Measurements from ENCODE around the gene ZNF592. TPM values are rescaled to one million over a fixed set of nuclear protein-coding genes. Genes with fewer than 3 reads are reported as not detected.

ZNF592 gene
- total and polyA plus RNA-seq, 9 of the 15 experiments (the other 6 are each of a cell fraction or from before 2014, with no cell fraction given) = 0.88 to 23.8 (median 7.4) TPM

- no peak for TF ChIP-seq ZNF407 (IDR thresholded peaks at IDR 0.05; ENCODE audit: low read depth)
- no peak for TF ChIP-seq ZNF589 (CRISPR knock-in tag; IDR thresholded peaks at IDR 0.05; ENCODE audit: low read depth)
- no peak for TF ChIP-seq TCF7 (IDR thresholded peaks at IDR 0.05; ENCODE audit: borderline replicate concordance)
- no peak for TF ChIP-seq RCOR1 (IDR thresholded peaks at IDR 0.05; ENCODE audit: borderline replicate concordance in 1 of 2, low read depth in 2 of 2, low read length in 2 of 2)
- TF ChIP-seq POLR2G (IDR thresholded peaks at IDR 0.05; ENCODE audit: low read depth, low read length) = peak; percentile 66
- TF ChIP-seq JUND (IDR thresholded peaks at IDR 0.05; ENCODE audit: borderline replicate concordance, low read depth, low read length) = no peak
- TF ChIP-seq JUND (tag; IDR thresholded peaks at IDR 0.05; ENCODE audit: borderline replicate concordance, low read depth, low read length) = no peak
- TF ChIP-seq ZNF224 (CRISPR knock-in tag; IDR thresholded peaks at IDR 0.05) = no peak
- TF ChIP-seq STAT6 (CRISPR knock-in tag; IDR thresholded peaks at IDR 0.05) = 0 out of 2 replicates have a peak, but pooled peaks have one; percentile 61
- TF ChIP-seq ZNF41 (CRISPR knock-in tag; conservative IDR thresholded peaks at IDR 0.05) = no peak
- TF ChIP-seq POU5F1 (IDR thresholded peaks at IDR 0.05; ENCODE audit: borderline replicate concordance, low read depth, low read length, partially characterized antibody) = no peak
- 0 out of 2 replicates have a peak, but pooled peaks have one; percentile 33 for TF ChIP-seq NCOA1 (IDR thresholded peaks at IDR 0.05; ENCODE audit: low read depth)
- no peak for TF ChIP-seq ZNF263 (CRISPR knock-in tag; IDR thresholded peaks at IDR 0.05; ENCODE audit: borderline replicate concordance)
- no peak for TF ChIP-seq MECOM (CRISPR knock-in tag; IDR thresholded peaks at IDR 0.05)
- TF ChIP-seq NFE2L1 (tag; IDR thresholded peaks at IDR 0.05; ENCODE audit: borderline replicate concordance, low read depth) = no peak
- no peak for TF ChIP-seq CCAR2 (IDR thresholded peaks at IDR 0.05; ENCODE audit: low read depth, low read length)
- no peak for TF ChIP-seq ZBTB17 (CRISPR knock-in tag; IDR thresholded peaks at IDR 0.05)
Measured at GRCh38 chr15:84747416-84748273, 747 bp upstream of the ZNF592 start (continued).

All from K562 (cell line).